DMS 273 treated with DMSO at 0.1 percent for 48 hours (cell line): ENCODE results near the gene SLC25A45.
"Not testable (repeated sequence)": the region's sequence is repeated elsewhere in the genome, so short reads cannot be mapped to it uniquely, and the experiment has no call there.

ENCODE experiments used
- DNase-seq: peaks from one replicate; lab custom pipeline; 2025; lab: John Stamatoyannopoulos, UW

SLC25A45 gene

GRCh38 chr11:65420979-65421793 lies 38.7 kb upstream of the SLC25A45 start:
- peak; percentile 90 for DNase-seq

GRCh38 chr11:65420506-65420905 lies 38.1 kb upstream of the SLC25A45 start:
- DNase-seq: no peak

- peak; percentile 79 for DNase-seq
Observed at GRCh38 chr11:65419772-65420481, 37.5 kb upstream of the SLC25A45 start.

- DNase-seq: no peak
Observed at GRCh38 chr11:65419460-65419771, 37.0 kb upstream of the SLC25A45 start.

- DNase-seq: peak; percentile 69
Observed at GRCh38 chr11:65418681-65419459, 36.4 kb upstream of the SLC25A45 start.

GRCh38 chr11:65418431-65418680 lies 35.9 kb upstream of the SLC25A45 start:
- DNase-seq: no peak

GRCh38 chr11:65417702-65418430 lies 35.4 kb upstream of the SLC25A45 start:
- no peak for DNase-seq

- DNase-seq: no peak
Observed at GRCh38 chr11:65416841-65417701, 34.6 kb upstream of the SLC25A45 start.

- no peak for DNase-seq
Observed at GRCh38 chr11:65416341-65416824, 33.9 kb upstream of the SLC25A45 start.

- no peak for DNase-seq
Observed at GRCh38 chr11:65415499-65416340, 33.3 kb upstream of the SLC25A45 start.

- no peak for DNase-seq
Observed at GRCh38 chr11:65414776-65415498, 32.5 kb upstream of the SLC25A45 start.

- not testable (repeated sequence) for DNase-seq
Observed at GRCh38 chr11:65413077-65413664, 30.7 kb upstream of the SLC25A45 start.

- DNase-seq: no peak
Observed at GRCh38 chr11:65412271-65413076, 30.0 kb upstream of the SLC25A45 start.

GRCh38 chr11:65411681-65412070 lies 29.2 kb upstream of the SLC25A45 start:
- DNase-seq: no peak

GRCh38 chr11:65410936-65411680 lies 28.7 kb upstream of the SLC25A45 start:
- no peak for DNase-seq

GRCh38 chr11:65404638-65405339 lies 22.3 kb upstream of the SLC25A45 start:
- no peak for DNase-seq

GRCh38 chr11:65404210-65404609 lies 21.8 kb upstream of the SLC25A45 start:
- DNase-seq: no peak
